Ectodermal cell (in vitro differentiated cells): Measurements from ENCODE around the gene FBF1.

Experiments
- H3K27ac ChIP-seq: 2 replicates; pipeline ENCODE4 v1.7.0; 2013; ENCODE audit warnings: mild to moderate bottlenecking, low read depth, low read length; ENCODE audit not compliant: insufficient read depth, poor library complexity, severe bottlenecking
- H3K27me3 ChIP-seq: 2 replicates; pipeline ENCODE4 v1.7.0; 2013; ENCODE audit warnings: mild to moderate bottlenecking, low read length; ENCODE audit not compliant: insufficient read depth, control insufficient read depth, poor library complexity, severe bottlenecking
- H3K36me3 ChIP-seq: one replicate; pipeline ENCODE4 v1.7.0; 2013; ENCODE audit warnings: low read length; ENCODE audit not compliant: control insufficient read depth, insufficient read depth
- H3K4me1 ChIP-seq: one replicate; pipeline ENCODE4 v1.7.0; 2013; ENCODE audit warnings: low read length; ENCODE audit not compliant: control insufficient read depth, insufficient read depth
- H3K4me3 ChIP-seq: 2 replicates; pipeline ENCODE4 v1.7.0; 2013; ENCODE audit warnings: low read depth, low read length, control low read depth; ENCODE audit not compliant: insufficient read depth
- H3K9me3 ChIP-seq: 2 replicates; pipeline ENCODE4 v1.7.0; 2013; ENCODE audit warnings: mild to moderate bottlenecking, low read length, moderate library complexity; ENCODE audit not compliant: control insufficient read depth
- WGBS, 2 experiments: methylation state at CpG; one replicate each; pipeline ENCODE4 v1.1.7; 2013; ENCODE audit warnings: missing lambda C conversion rate in 2 of 2; 5-methylcytosine and 5-hydroxymethylcytosine counted together

Gene FBF1

DNA sequence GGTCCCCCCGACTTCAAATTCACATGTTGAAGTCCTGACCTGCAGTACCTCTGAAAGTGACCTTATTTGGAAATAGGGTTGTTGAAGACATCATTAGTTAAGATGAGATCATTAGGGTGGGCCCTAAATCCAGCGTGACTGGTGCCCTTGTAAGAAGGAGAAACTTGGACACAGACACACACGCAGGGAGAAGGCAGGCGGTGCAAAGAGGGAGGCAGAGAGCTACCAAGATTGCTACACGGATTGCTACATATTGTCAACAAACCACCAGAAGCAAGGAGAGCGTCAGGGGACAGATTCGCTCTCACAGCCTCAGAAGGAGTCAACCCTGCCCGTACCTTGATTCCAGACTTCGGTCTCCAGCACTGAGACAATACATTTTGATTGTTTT lies 78.9 kb downstream of the FBF1 start:
- 91 to 96% methylated on average over 9 of the region's 9 CpGs for WGBS, 2 experiments
- H3K27me3 ChIP-seq: no peaks in the 10 kb centered on the region
- H3K4me1 ChIP-seq: no peaks in the 10 kb centered on the region
- H3K9me3 ChIP-seq: no peaks in the 10 kb centered on the region
- H3K27ac ChIP-seq: no peak overlapping the region
- H3K4me3 ChIP-seq: no peak overlapping the region
- H3K36me3 ChIP-seq: no peaks in the 10 kb centered on the region
